NCI-H1417 (cell line): ENCODE results near the gene RARG.

Source experiments
- DNase-seq, 3 experiments: peaks; one replicate each; lab custom pipeline; 2025; lab: John Stamatoyannopoulos, UW

RARG gene

GRCh38 chr12:53223389-53224060, 8.5 kb downstream of the RARG start:
- no peak for DNase-seq

- no peak for DNase-seq
Observed at GRCh38 chr12:53222806-53223261, 9.2 kb downstream of the RARG start.

GRCh38 chr12:53222170-53222721, 9.8 kb downstream of the RARG start:
- DNase-seq: peak in 1 of 3 experiments; percentile 35

- peak; percentile 24 to 75 (median 75) for DNase-seq
Observed at GRCh38 chr12:53221203-53222080, 10.6 kb downstream of the RARG start.

- DNase-seq: peak; percentile 65 to 78 (median 77)
Observed at GRCh38 chr12:53220694-53221202, 11.3 kb downstream of the RARG start.

- DNase-seq: peak; percentile 33 to 76 (median 74)
Observed at GRCh38 chr12:53219956-53220693, 11.9 kb downstream of the RARG start.

- DNase-seq: peak in 1 of 3 experiments; percentile 50
Observed at GRCh38 chr12:53219292-53219955, 12.6 kb downstream of the RARG start.

GRCh38 chr12:53218551-53219291, 13.3 kb downstream of the RARG start:
- no peak for DNase-seq

- no peak for DNase-seq
Observed at GRCh38 chr12:53217931-53218307, 14.1 kb downstream of the RARG start.

GRCh38 chr12:53217051-53217930, 14.7 kb downstream of the RARG start:
- no peak for DNase-seq

- DNase-seq: no peak
Observed at GRCh38 chr12:53215497-53215896, 16.5 kb downstream of the RARG start.

GRCh38 chr12:53214687-53215455, 17.1 kb downstream of the RARG start:
- DNase-seq: no peak

GRCh38 chr12:53214221-53214620, 17.8 kb downstream of the RARG start:
- no peak for DNase-seq

GRCh38 chr12:53213348-53213747, 18.7 kb downstream of the RARG start:
- peak; percentile 78 to 89 (median 85) for DNase-seq

- DNase-seq: no peak
Observed at GRCh38 chr12:53212931-53213330, 19.1 kb downstream of the RARG start.

GRCh38 chr12:53211476-53212381, 20.3 kb downstream of the RARG start:
- peak in 1 of 3 experiments; percentile 16 for DNase-seq

GRCh38 chr12:53210843-53211242, 21.2 kb downstream of the RARG start:
- DNase-seq: no peak
